ENCODE results near the gene SCMH1.

Gene SCMH1

GRCh38 chr1:41175546-41175945 is 66.6 kb downstream of the SCMH1 start:
- Histone ChIP-seq H3K4me1 (ENCODE audit: control insufficient read depth, low read length) (peaks cover 36% of the 10 kb centered on the region), H3K4me2 (ENCODE audit: low read length) (no peak overlapping the region), H3K9me3 (ENCODE audit: control insufficient read depth, insufficient read depth, low read length) (no peaks in the 10 kb centered on the region), H3K27ac (ENCODE audit: low read depth, low read length) (no peak overlapping the region), H3K27me3 (ENCODE audit: control insufficient read depth, low read length) (no peaks in the 10 kb centered on the region), H4K20me1 (ENCODE audit: control insufficient read depth, insufficient read depth, low read depth, low read length) (no peaks in the 10 kb centered on the region), H3K4me3 (ENCODE audit: low read length) (no peak overlapping the region), H3K9me2 (replicated peaks; ENCODE audit: control insufficient read depth, low read length) (no peaks in the 10 kb centered on the region), H3F3A (ENCODE audit: control insufficient read depth, insufficient read depth) (peaks cover 4% of the 10 kb centered on the region; the same call in 1 of the 2 replicates), H3K36me3 (ENCODE audit: control insufficient read depth, low read length) (peaks cover 41% of the 10 kb centered on the region), H3K79me2 (ENCODE audit: control insufficient read depth, low read length) (peaks cover 37% of the 10 kb centered on the region)
- TF ChIP-seq, protein P1, sequence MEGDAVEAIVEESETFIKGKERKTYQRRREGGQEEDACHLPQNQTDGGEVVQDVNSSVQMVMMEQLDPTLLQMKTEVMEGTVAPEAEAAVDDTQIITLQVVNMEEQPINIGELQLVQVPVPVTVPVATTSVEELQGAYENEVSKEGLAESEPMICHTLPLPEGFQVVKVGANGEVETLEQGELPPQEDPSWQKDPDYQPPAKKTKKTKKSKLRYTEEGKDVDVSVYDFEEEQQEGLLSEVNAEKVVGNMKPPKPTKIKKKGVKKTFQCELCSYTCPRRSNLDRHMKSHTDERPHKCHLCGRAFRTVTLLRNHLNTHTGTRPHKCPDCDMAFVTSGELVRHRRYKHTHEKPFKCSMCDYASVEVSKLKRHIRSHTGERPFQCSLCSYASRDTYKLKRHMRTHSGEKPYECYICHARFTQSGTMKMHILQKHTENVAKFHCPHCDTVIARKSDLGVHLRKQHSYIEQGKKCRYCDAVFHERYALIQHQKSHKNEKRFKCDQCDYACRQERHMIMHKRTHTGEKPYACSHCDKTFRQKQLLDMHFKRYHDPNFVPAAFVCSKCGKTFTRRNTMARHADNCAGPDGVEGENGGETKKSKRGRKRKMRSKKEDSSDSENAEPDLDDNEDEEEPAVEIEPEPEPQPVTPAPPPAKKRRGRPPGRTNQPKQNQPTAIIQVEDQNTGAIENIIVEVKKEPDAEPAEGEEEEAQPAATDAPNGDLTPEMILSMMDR (IDR thresholded peaks at IDR 0.05; ENCODE audit: low read depth, low read length, poor library complexity, severe bottlenecking) = no peak
- no peak for TF ChIP-seq EZH2phosphoT487 (IDR thresholded peaks at IDR 0.05; ENCODE audit: borderline replicate concordance, low read length)

DNA sequence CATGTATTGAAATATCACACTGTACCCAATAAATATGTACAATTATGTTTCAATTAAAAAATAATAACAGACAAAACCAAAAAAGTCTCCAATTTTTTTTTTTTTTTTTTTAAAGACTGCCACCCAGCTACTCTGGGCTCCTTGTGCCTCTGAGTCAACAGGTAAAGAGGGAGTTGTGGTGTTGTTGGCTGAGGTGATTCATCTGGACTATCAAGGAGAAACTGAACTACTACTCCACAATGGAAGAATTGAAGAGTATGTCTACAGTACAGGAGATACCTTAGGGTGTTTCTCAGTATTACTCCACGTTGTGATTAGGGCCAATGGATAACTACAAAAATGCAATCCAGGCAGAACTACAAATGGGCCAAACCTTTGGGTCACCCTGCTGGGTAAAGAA is 67.9 kb downstream of the SCMH1 start:
- Histone ChIP-seq H3K4me2 (ENCODE audit: low read length) (no peak overlapping the region), H3K27ac (ENCODE audit: low read depth, low read length) (no peak overlapping the region), H3K4me1 (ENCODE audit: control insufficient read depth, low read length) (peaks cover 36% of the 10 kb centered on the region), H3K4me3 (ENCODE audit: low read length) (no peak overlapping the region), H3K27me3 (ENCODE audit: control insufficient read depth, low read length) (no peaks in the 10 kb centered on the region), H3K9me2 (replicated peaks; ENCODE audit: control insufficient read depth, low read length) (no peaks in the 10 kb centered on the region), H3K9me3 (ENCODE audit: control insufficient read depth, insufficient read depth, low read length) (0 out of 2 replicates have a peak, but pooled peaks cover 3% of the 10 kb centered on the region), H4K20me1 (ENCODE audit: control insufficient read depth, insufficient read depth, low read depth, low read length) (no peaks in the 10 kb centered on the region), H3K36me3 (ENCODE audit: control insufficient read depth, low read length) (peaks cover 53% of the 10 kb centered on the region), H3K79me2 (ENCODE audit: control insufficient read depth, low read length) (peaks cover 42% of the 10 kb centered on the region), H3F3A (ENCODE audit: control insufficient read depth, insufficient read depth) (peaks cover 4% of the 10 kb centered on the region; the same call in 1 of the 2 replicates)
- TF ChIP-seq EZH2phosphoT487 (IDR thresholded peaks at IDR 0.05; ENCODE audit: borderline replicate concordance, low read length) = no peak
- TF ChIP-seq, protein P1 (IDR thresholded peaks at IDR 0.05; ENCODE audit: low read depth, low read length, poor library complexity, severe bottlenecking) = no peak

- Histone ChIP-seq H3K79me2 (ENCODE audit: control insufficient read depth, low read length) (peaks cover 42% of the 10 kb centered on the region), H3K9me3 (ENCODE audit: control insufficient read depth, insufficient read depth, low read length) (peaks cover 7% of the 10 kb centered on the region; the same call in 1 of the 2 replicates)
Measured at GRCh38 chr1:41173651-41174050, 68.5 kb downstream of the SCMH1 start.

More at GRCh38 chr1:41173651-41174050, 68.5 kb downstream of the SCMH1 start:
- H3K9me2 ChIP-seq (replicated peaks; ENCODE audit: control insufficient read depth, low read length) = no peaks in the 10 kb centered on the region
- peaks cover 58% of the 10 kb centered on the region for H3K36me3 ChIP-seq (ENCODE audit: control insufficient read depth, low read length)
- H4K20me1 ChIP-seq (ENCODE audit: control insufficient read depth, insufficient read depth, low read depth, low read length) = no peaks in the 10 kb centered on the region
- H3K4me2 ChIP-seq (ENCODE audit: low read length) = peak overlapping the region; percentile 38
- H3K4me3 ChIP-seq (ENCODE audit: low read length) = no peak overlapping the region
- 0 out of 2 replicates have a peak overlapping the region, but pooled peaks have one; percentile 5 for H3K27ac ChIP-seq (ENCODE audit: low read depth, low read length)
- no peaks in the 10 kb centered on the region for H3K27me3 ChIP-seq (ENCODE audit: control insufficient read depth, low read length)
- H3K4me1 ChIP-seq (ENCODE audit: control insufficient read depth, low read length) = peaks cover 36% of the 10 kb centered on the region
- TF ChIP-seq, protein P1 (IDR thresholded peaks at IDR 0.05; ENCODE audit: low read depth, low read length, poor library complexity, severe bottlenecking) = no peak
- no peak for TF ChIP-seq EZH2phosphoT487 (IDR thresholded peaks at IDR 0.05; ENCODE audit: borderline replicate concordance, low read length)
- H3F3A ChIP-seq (ENCODE audit: control insufficient read depth, insufficient read depth) = peaks cover 4% of the 10 kb centered on the region; the same call in 1 of the 2 replicates
